Measurements from ENCODE around the gene SLC16A8. TPM values are rescaled to one million over a fixed set of nuclear protein-coding genes. Genes with fewer than 3 reads are reported as not detected.
"Not testable (repeated sequence)": the region's sequence is repeated elsewhere in the genome, so short reads cannot be mapped to it uniquely, and the experiment has no call there.

SLC16A8 gene
- polyA plus RNA-seq, 1 donor (not counting 4 experiments of a cell fraction or from before 2014, with no cell fraction given): not detected

- no peaks in the 10 kb centered on the region for H3K79me2 ChIP-seq (ENCODE audit: control insufficient read depth, insufficient read depth, low read length)
- DNase-seq (ENCODE audit: low read depth, low spot score) (no peak), FAIRE-seq (no peak)
- H3K9ac ChIP-seq (ENCODE audit: control insufficient read depth, extremely low read depth, insufficient read depth, low read length): no peak overlapping the region
- no peaks in the 10 kb centered on the region for H3K36me3 ChIP-seq (ENCODE audit: control insufficient read depth in 2 of 2, extremely low read depth in 1 of 2, insufficient read depth in 2 of 2, low read length in 2 of 2)
- no peak overlapping the region for H2AFZ ChIP-seq (ENCODE audit: control insufficient read depth, low read length)
- H3K4me3 ChIP-seq (ENCODE audit: control insufficient read depth in 2 of 3, extremely low read depth in 1 of 3, insufficient read depth in 2 of 3, low read depth in 1 of 3, low read length in 3 of 3): no peak overlapping the region
- H3K9me1 ChIP-seq (ENCODE audit: control insufficient read depth, extremely low read depth, insufficient read depth, low read length): no peaks in the 10 kb centered on the region
- H3K4me2 ChIP-seq (ENCODE audit: control insufficient read depth, extremely low read depth, insufficient read depth, low read depth, low read length): no peak overlapping the region
- H3K4me1 ChIP-seq (ENCODE audit: control insufficient read depth, extremely low read depth, insufficient read depth, low read length): peaks cover 8% of the 10 kb centered on the region
- H3K9me3 ChIP-seq (ENCODE audit: control insufficient read depth, low read depth, low read length): no peaks in the 10 kb centered on the region
- H4K20me1 ChIP-seq (ENCODE audit: control insufficient read depth, extremely low read depth, insufficient read depth, low read length): no peaks in the 10 kb centered on the region
- H3K27me3 ChIP-seq (ENCODE audit: control insufficient read depth, extremely low read depth, insufficient read depth, low read length): no peaks in the 10 kb centered on the region
- dilution Hi-C loops (cut with MboI; ENCODE audit: extremely low pct_ligation_motif_present, low sequenced_read_pairs): no loop called here
- TF ChIP-seq CTCF (optimal IDR thresholded peaks at IDR 0.05 in 1 of 3, IDR thresholded peaks at IDR 0.05 in 1 of 3, conservative IDR thresholded peaks at IDR 0.05 in 1 of 3; ENCODE audit: extremely low read depth in 1 of 3, insufficient read depth in 2 of 3, low read length in 3 of 3) (no peak), EZH2 (IDR thresholded peaks at IDR 0.05; ENCODE audit: low read length) (no peak)
- H3K27ac ChIP-seq (ENCODE audit: control insufficient read depth, insufficient read depth, low read length): no peak overlapping the region
Observed at GRCh38 chr22:38038890-38039812, 44.8 kb downstream of the SLC16A8 start.

- H3K9me1 ChIP-seq (ENCODE audit: control insufficient read depth, extremely low read depth, insufficient read depth, low read length): no peaks in the 10 kb centered on the region
- H3K4me1 ChIP-seq (ENCODE audit: control insufficient read depth, extremely low read depth, insufficient read depth, low read length): peaks cover 10% of the 10 kb centered on the region
- H3K36me3 ChIP-seq (ENCODE audit: control insufficient read depth in 2 of 2, extremely low read depth in 1 of 2, insufficient read depth in 2 of 2, low read length in 2 of 2): no peaks in the 10 kb centered on the region
- H2AFZ ChIP-seq (ENCODE audit: control insufficient read depth, low read length): no peak overlapping the region
- no peaks in the 10 kb centered on the region for H3K79me2 ChIP-seq (ENCODE audit: control insufficient read depth, insufficient read depth, low read length)
- H3K9me3 ChIP-seq (ENCODE audit: control insufficient read depth, low read depth, low read length): no peaks in the 10 kb centered on the region
- TF ChIP-seq EZH2 (IDR thresholded peaks at IDR 0.05; ENCODE audit: low read length) (no peak), CTCF (optimal IDR thresholded peaks at IDR 0.05 in 1 of 3, IDR thresholded peaks at IDR 0.05 in 1 of 3, conservative IDR thresholded peaks at IDR 0.05 in 1 of 3; ENCODE audit: extremely low read depth in 1 of 3, insufficient read depth in 2 of 3, low read length in 3 of 3) (no peak)
- no peak overlapping the region for H3K9ac ChIP-seq (ENCODE audit: control insufficient read depth, extremely low read depth, insufficient read depth, low read length)
- no peak overlapping the region for H3K4me3 ChIP-seq (ENCODE audit: control insufficient read depth in 2 of 3, extremely low read depth in 1 of 3, insufficient read depth in 2 of 3, low read depth in 1 of 3, low read length in 3 of 3)
- no peak overlapping the region for H3K4me2 ChIP-seq (ENCODE audit: control insufficient read depth, extremely low read depth, insufficient read depth, low read depth, low read length)
- H3K27ac ChIP-seq (ENCODE audit: control insufficient read depth, insufficient read depth, low read length): no peak overlapping the region
- H4K20me1 ChIP-seq (ENCODE audit: control insufficient read depth, extremely low read depth, insufficient read depth, low read length): no peaks in the 10 kb centered on the region
- H3K27me3 ChIP-seq (ENCODE audit: control insufficient read depth, extremely low read depth, insufficient read depth, low read length): no peaks in the 10 kb centered on the region
- no peak for FAIRE-seq
- dilution Hi-C loops (cut with MboI; ENCODE audit: extremely low pct_ligation_motif_present, low sequenced_read_pairs): no loop called here
- no peak for DNase-seq (ENCODE audit: low read depth, low spot score)
Observed at GRCh38 chr22:38038426-38038825, 45.6 kb downstream of the SLC16A8 start.

- H3K36me3 ChIP-seq (ENCODE audit: control insufficient read depth in 2 of 2, extremely low read depth in 1 of 2, insufficient read depth in 2 of 2, low read length in 2 of 2); H4K20me1 ChIP-seq (ENCODE audit: control insufficient read depth, extremely low read depth, insufficient read depth, low read length); H3K4me3 ChIP-seq (ENCODE audit: control insufficient read depth in 2 of 3, extremely low read depth in 1 of 3, insufficient read depth in 2 of 3, low read depth in 1 of 3, low read length in 3 of 3); H3K27ac ChIP-seq (ENCODE audit: control insufficient read depth, insufficient read depth, low read length); DNase-seq (ENCODE audit: low read depth, low spot score); FAIRE-seq; H3K9ac ChIP-seq (ENCODE audit: control insufficient read depth, extremely low read depth, insufficient read depth, low read length); H3K9me1 ChIP-seq (ENCODE audit: control insufficient read depth, extremely low read depth, insufficient read depth, low read length); H3K27me3 ChIP-seq (ENCODE audit: control insufficient read depth, extremely low read depth, insufficient read depth, low read length); dilution Hi-C loops (cut with MboI; ENCODE audit: extremely low pct_ligation_motif_present, low sequenced_read_pairs); H3K79me2 ChIP-seq (ENCODE audit: control insufficient read depth, insufficient read depth, low read length); H3K9me3 ChIP-seq (ENCODE audit: control insufficient read depth, low read depth, low read length); H3K4me2 ChIP-seq (ENCODE audit: control insufficient read depth, extremely low read depth, insufficient read depth, low read depth, low read length); H3K4me1 ChIP-seq (ENCODE audit: control insufficient read depth, extremely low read depth, insufficient read depth, low read length); H2AFZ ChIP-seq (ENCODE audit: control insufficient read depth, low read length): not testable (repeated sequence)
Observed at GRCh38 chr22:38037367-38038150, 46.4 kb downstream of the SLC16A8 start.

Measured in keratinocyte (primary cell).